ENCODE measurements around the gene NISCH.

DNA sequence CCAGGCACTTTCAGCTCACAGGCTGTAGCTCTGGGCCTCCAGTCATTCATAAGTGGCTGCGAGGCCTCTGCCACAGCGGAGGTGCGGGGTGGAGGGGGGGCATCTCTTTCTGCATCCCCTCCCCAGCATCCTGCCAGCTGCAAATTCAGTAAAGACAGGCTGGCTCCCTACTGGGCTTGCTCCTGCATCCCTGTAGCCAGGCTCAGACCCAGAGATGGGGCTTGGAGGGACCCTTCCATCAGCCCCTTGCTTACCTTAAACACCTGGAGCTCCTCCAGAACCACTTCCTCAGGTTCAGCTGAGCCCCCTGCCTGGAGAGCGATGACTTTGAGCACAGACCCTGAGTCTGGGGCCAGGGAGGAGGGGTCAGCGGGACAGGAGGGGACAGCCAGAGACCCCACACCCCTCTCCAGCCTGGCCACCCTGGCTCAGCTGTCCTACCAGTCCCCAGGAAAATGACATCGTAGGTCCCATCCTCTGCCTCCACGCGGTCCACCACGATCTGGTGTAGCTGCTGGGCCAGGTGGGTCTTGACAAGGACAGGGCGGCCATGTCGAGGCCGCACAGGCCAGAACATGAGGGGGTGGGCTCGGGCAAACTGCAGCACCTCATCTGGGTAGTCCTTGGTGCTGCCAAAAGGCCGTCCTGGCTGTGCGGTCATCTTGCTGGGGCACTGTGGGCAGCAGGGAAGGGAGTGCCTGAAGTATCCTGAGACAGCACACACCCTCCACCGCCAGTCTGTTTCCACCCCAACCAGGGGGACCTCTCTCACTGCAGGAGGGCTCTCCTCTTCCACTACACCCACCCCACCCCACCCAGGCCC, 15.8 kb upstream of the NISCH start:
- TF ChIP-seq CTCF (IDR thresholded peaks at IDR 0.05) (no peak), POLR2A (IDR thresholded peaks at IDR 0.05) (no peak)

Measured in testis (tissue), 2 donors.